Thyroid gland (tissue), 4 donors: Measurements from ENCODE around the gene RETSAT. TPM values are rescaled to one million over a fixed set of nuclear protein-coding genes. Genes with fewer than 3 reads are reported as not detected.

Experiments used
- small RNA-seq: library from RNA; depleted of rRNA; stranded (forward); fragments of <200 nt; gene quantifications from one replicate; pipeline ENCODE3, GENCODE V24; 2016
- total RNA-seq, 4 donors: library from RNA; depleted of rRNA; stranded (reverse); fragments of >200 nt; gene quantifications; one replicate each; pipeline ENCODE4 v1.2.3, GENCODE V29; 2016

The RETSAT gene
- total RNA-seq, 4 donors from 2014 or later = 88.2 to 253 (median 182) TPM

Small RNA genes within 50 kb of the gene (small RNA-seq; reads per million reads assigned to genes)
- not detected for gene AC062037.1
- not detected for gene AC062037.2
- not detected for gene RF00019
- gene RN7SL113P = not detected

Other genes starting within 250 kb of the RETSAT start
- gene TCF7L1, start 221.1 kb downstream of the RETSAT start, total RNA-seq = 10 to 100 TPM in 2 of 4 donors, 1 to 10 TPM in 2; 3.1 to 12.1 (median 8.7) TPM
- gene TGOLN2, start 26.5 kb downstream of the RETSAT start, total RNA-seq = 100 to 1,000 TPM; 146 to 207 (median 162) TPM
- gene ELMOD3, start 241 bp upstream of the RETSAT start, total RNA-seq = 10 to 100 TPM; 23.4 to 34.5 (median 31.4) TPM
- 100 to 1,000 TPM; 155 to 257 (median 225) TPM for gene CAPG, start 55.8 kb upstream of the RETSAT start, total RNA-seq
- gene SH2D6, start 64.2 kb upstream of the RETSAT start, total RNA-seq = 1 to 10 TPM; 1.6 to 9.0 (median 4.1) TPM
- 100 to 1,000 TPM; 303 to 511 (median 354) TPM for gene MAT2A, start 184.6 kb upstream of the RETSAT start, total RNA-seq
- gene GGCX, start 207.0 kb upstream of the RETSAT start, total RNA-seq = 10 to 100 TPM; 39.5 to 81.9 (median 51.6) TPM
- 100 to 1,000 TPM in 3 of 4 donors, 10 to 100 TPM in 1; 89.6 to 171 (median 121) TPM for gene VAMP8, start 223.1 kb upstream of the RETSAT start, total RNA-seq
- gene VAMP5, start 229.9 kb upstream of the RETSAT start, total RNA-seq = 10 to 100 TPM; 13.6 to 41.3 (median 20.7) TPM
- gene RNF181, start 241.2 kb upstream of the RETSAT start, total RNA-seq = 100 to 1,000 TPM in 3 of 4 donors, 10 to 100 TPM in 1; 86.9 to 202 (median 168) TPM
- gene TMEM150A, start 248.2 kb upstream of the RETSAT start, total RNA-seq = 10 to 100 TPM in 3 of 4 donors, 1 to 10 TPM in 1; 8.9 to 25.2 (median 21.9) TPM